Naive thymus-derived CD4-positive, alpha-beta T cell (primary cell): ENCODE measurements around the gene RELL1. TPM values are rescaled to one million over a fixed set of nuclear protein-coding genes. Genes with fewer than 3 reads are reported as not detected.

Experiments
- ATAC-seq: fragments of 150-1000 bp; cut with Tn5 transposase; 2 replicates; pipeline ENCODE4 v1.10.0; 2021; ENCODE audit warnings: mild to moderate bottlenecking, moderate library complexity
- CTCF ChIA-PET: fragments of 350-600 bp; sonication (Branson Sonifier 250); formaldehyde crosslinking; loops from one replicate; lab custom pipeline; 2021; ENCODE audit warnings: antibody characterized with exemption; lab: Charles Lee
- POLR2A ChIA-PET: fragments of 350-600 bp; sonication (Branson Sonifier 250); formaldehyde crosslinking; loops from one replicate; lab custom pipeline; 2021; ENCODE audit warnings: antibody characterized with exemption, inconsistent platforms; lab: Charles Lee
- DNase-seq, 9 donors: peaks; one replicate each; pipeline versions ENCODE4 v3.0.0 to v3.0.0-alpha.2; 2020 to 2022; ENCODE audit warnings: mixed read lengths in 1 of 9
- H3K27ac ChIP-seq: one replicate; pipeline ENCODE4 v1.7.0; 2013; ENCODE audit warnings: mild to moderate bottlenecking, low read depth, low read length, moderate library complexity
- H3K27me3 ChIP-seq, 2 donors: one replicate each; pipeline ENCODE4 v1.7.0; 2013; ENCODE audit warnings: low read length in 2 of 2, mild to moderate bottlenecking in 2 of 2, moderate library complexity in 2 of 2; ENCODE audit not compliant: control insufficient read depth in 2 of 2, insufficient read depth in 2 of 2
- H3K36me3 ChIP-seq, 3 experiments: 1 replicate in 2 of 3; 2 replicates in 1 of 3; pipeline ENCODE4 v1.7.0; 2013; ENCODE audit warnings: low read length in 3 of 3, mild to moderate bottlenecking in 3 of 3, moderate library complexity in 1 of 3; ENCODE audit not compliant: insufficient read depth in 3 of 3, control insufficient read depth in 2 of 3
- H3K4me1 ChIP-seq, 2 donors: one replicate each; pipeline ENCODE4 v1.7.0; 2013; ENCODE audit warnings: low read length in 2 of 2, mild to moderate bottlenecking in 2 of 2, moderate library complexity in 1 of 2; ENCODE audit not compliant: control insufficient read depth in 2 of 2, insufficient read depth in 2 of 2
- H3K4me3 ChIP-seq: 2 replicates; pipeline ENCODE4 v1.7.0; 2013; ENCODE audit warnings: mild to moderate bottlenecking, low read length
- H3K9me3 ChIP-seq, 3 experiments: 1 replicate in 2 of 3; 2 replicates in 1 of 3; pipeline ENCODE4 v1.7.0; 2013; ENCODE audit warnings: low read length in 3 of 3; ENCODE audit not compliant: control insufficient read depth in 2 of 3
- H3K27ac Mint-ChIP-seq, 9 donors: one replicate each; pipeline ENCODE4 v1.8.0; 2020 to 2022; ENCODE audit warnings: mixed read lengths in 9 of 9, mild to moderate bottlenecking in 8 of 9, moderate library complexity in 5 of 9, inconsistent platforms in 2 of 9
- H3K27me3 Mint-ChIP-seq, 5 donors: one replicate each; pipeline ENCODE4 v1.8.0; 2021 to 2022; ENCODE audit warnings: mixed read lengths in 5 of 5, mild to moderate bottlenecking in 1 of 5
- H3K36me3 Mint-ChIP-seq, 5 donors: one replicate each; pipeline ENCODE4 v1.8.0; 2020 to 2022; ENCODE audit warnings: mixed read lengths in 5 of 5, mild to moderate bottlenecking in 3 of 5, inconsistent platforms in 1 of 5
- H3K4me1 Mint-ChIP-seq, 7 donors: one replicate each; pipeline ENCODE4 v1.8.0; 2020 to 2022; ENCODE audit warnings: mixed read lengths in 7 of 7, mild to moderate bottlenecking in 3 of 7, inconsistent platforms in 1 of 7
- H3K4me3 Mint-ChIP-seq, 10 donors: one replicate each; pipeline ENCODE4 v1.8.0; 2020 to 2022; ENCODE audit warnings: mild to moderate bottlenecking in 10 of 10, mixed read lengths in 10 of 10, moderate library complexity in 6 of 10, inconsistent platforms in 2 of 10
- H3K9me3 Mint-ChIP-seq, 11 donors: one replicate each; pipeline ENCODE4 v1.8.0; 2020 to 2022; ENCODE audit warnings: mixed read lengths in 11 of 11, mild to moderate bottlenecking in 4 of 11, inconsistent platforms in 1 of 11, moderate library complexity in 1 of 11
- intact Hi-C, 2 donors: fragments of 100-400 bp; cut with micrococcal nuclease; formaldehyde crosslinking; loops; one replicate each; pipeline ENCODE4 v1.15.1; 2023
- polyA plus RNA-seq, 2 donors: library from polyadenylated mRNA; unstranded; fragments of 300-500 nt; fragmentation: Illumina TruSeq; gene quantifications; one replicate each; pipeline ENCODE4 v1.2.3, GENCODE V29; 2021
- total RNA-seq, 6 experiments: library from RNA in 5 of 6; stranded (reverse) in 5 of 6; gene quantifications; 1 replicate in 5 of 6; 2 replicates in 1 of 6; pipeline ENCODE4 v1.2.3 and lab custom pipeline; 2021 to 2026

RELL1 gene
- total and polyA plus RNA-seq, 7 experiments from 2014 or later, result 4.8 to 35.2 (median 27.1) TPM

GRCh38 chr4:37641886-37642849 is 44.0 kb downstream of the RELL1 start:
- ATAC-seq (no peak), DNase-seq (no peak)
- Histone ChIP-seq H3K4me1 (no peaks in the 10 kb centered on the region), H3K27me3 (no peaks in the 10 kb centered on the region), H3K9me3 (no peaks in the 10 kb centered on the region), H3K4me3 (no peak overlapping the region), H3K36me3 (peaks cover 0 to 16% (median 7%) of the 10 kb centered on the region in 3 experiments), H3K27ac (no peak overlapping the region)
- H3K9me3 Mint-ChIP-seq, result no peaks in the 10 kb centered on the region
- peaks cover 3 to 46% (median 25%) of the 10 kb centered on the region in 5 donors for H3K36me3 Mint-ChIP-seq
- ChIA-PET CTCF (interaction anchor here (1.2 kb wide), 1 partner anchor 16 kb away, joined by 5 read pairs; no protein-coding TSS in a partner anchor), POLR2A (no interaction called here)
- H3K27ac Mint-ChIP-seq, result peak overlapping the region in 1 of 9 donors; percentile 45
- peaks cover 0 to 19% (median 0%) of the 10 kb centered on the region in 7 donors for H3K4me1 Mint-ChIP-seq
- intact Hi-C loops, result loop anchor here (5.0 kb wide), 2 partner anchors 40 to 45 kb away; partner anchors contain the start of gene RELL1 (in 1 of the 2)
- no peak overlapping the region for H3K4me3 Mint-ChIP-seq
- H3K27me3 Mint-ChIP-seq, result no peaks in the 10 kb centered on the region

DNA sequence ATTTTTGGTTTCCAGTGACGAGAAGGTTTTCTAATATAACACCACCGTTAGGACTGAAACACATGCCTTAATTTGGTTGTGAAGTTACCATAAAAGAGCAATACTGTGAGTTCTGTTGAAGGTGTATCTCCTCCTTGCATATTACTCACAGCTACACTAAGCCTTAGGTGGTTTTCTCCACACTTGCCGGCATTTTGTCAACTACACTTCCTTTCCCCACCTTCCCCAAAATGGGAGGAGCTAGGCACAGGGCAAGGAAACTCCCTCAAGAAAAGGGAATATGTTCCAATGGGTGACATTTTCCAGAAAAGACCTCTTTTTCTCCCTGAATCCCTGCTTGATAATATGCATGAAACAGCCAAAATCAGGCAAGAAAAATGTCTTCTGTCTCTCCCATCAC is 44.8 kb downstream of the RELL1 start:
- Histone ChIP-seq H3K27me3 (no peaks in the 10 kb centered on the region), H3K4me3 (no peak overlapping the region), H3K4me1 (no peaks in the 10 kb centered on the region), H3K36me3 (peaks cover 0 to 13% (median 7%) of the 10 kb centered on the region in 3 experiments), H3K9me3 (no peaks in the 10 kb centered on the region), H3K27ac (no peak overlapping the region)
- intact Hi-C loops, result loop anchor here (5.0 kb wide), 2 partner anchors 41 to 46 kb away; partner anchors contain the start of gene RELL1 (in 1 of the 2)
- no peaks in the 10 kb centered on the region for H3K9me3 Mint-ChIP-seq
- ChIA-PET POLR2A (no interaction called here), CTCF (interaction anchor here (1.2 kb wide), 1 partner anchor 17 kb away, joined by 5 read pairs; no protein-coding TSS in a partner anchor)
- ATAC-seq, result no peak
- H3K36me3 Mint-ChIP-seq, result peaks cover 3 to 46% (median 26%) of the 10 kb centered on the region in 5 donors
- DNase-seq, result no peak
- H3K27me3 Mint-ChIP-seq, result no peaks in the 10 kb centered on the region
- peak overlapping the region in 1 of 9 donors; percentile 45 for H3K27ac Mint-ChIP-seq
- peaks cover 0 to 19% (median 0%) of the 10 kb centered on the region in 7 donors for H3K4me1 Mint-ChIP-seq
- H3K4me3 Mint-ChIP-seq, result no peak overlapping the region

- Histone ChIP-seq H3K27ac (no peak overlapping the region), H3K9me3 (no peaks in the 10 kb centered on the region), H3K4me1 (no peaks in the 10 kb centered on the region), H3K4me3 (no peak overlapping the region), H3K27me3 (no peaks in the 10 kb centered on the region), H3K36me3 (peaks cover 0 to 6% (median 4%) of the 10 kb centered on the region in 3 experiments)
- ATAC-seq, result no peak
- H3K4me3 Mint-ChIP-seq, result no peak overlapping the region
- no peak overlapping the region for H3K27ac Mint-ChIP-seq
- peaks cover 0 to 19% (median 0%) of the 10 kb centered on the region in 7 donors for H3K4me1 Mint-ChIP-seq
- ChIA-PET POLR2A (no interaction called here), CTCF (no interaction called here)
- no peaks in the 10 kb centered on the region for H3K9me3 Mint-ChIP-seq
- no peak for DNase-seq
- intact Hi-C loops, result loop anchor here (5.0 kb wide), 2 partner anchors 43 to 48 kb away; partner anchors contain the start of gene RELL1 (in 1 of the 2)
- H3K36me3 Mint-ChIP-seq, result peaks cover 8 to 40% (median 26%) of the 10 kb centered on the region in 5 donors
- no peaks in the 10 kb centered on the region for H3K27me3 Mint-ChIP-seq
These were observed 46.5 kb downstream of the RELL1 start for GRCh38 chr4:37639551-37640285.

- H3K36me3 Mint-ChIP-seq, result peaks cover 16 to 59% (median 45%) of the 10 kb centered on the region in 5 donors
- no peak overlapping the region for H3K27ac ChIP-seq
- no peak overlapping the region for H3K4me3 ChIP-seq
- H3K9me3 ChIP-seq, result no peaks in the 10 kb centered on the region
- intact Hi-C loops, result no loop called here
- ATAC-seq (no peak), DNase-seq (no peak)
- CTCF ChIA-PET, result no interaction called here
- no peak overlapping the region for H3K4me3 Mint-ChIP-seq
- POLR2A ChIA-PET, result no interaction called here
- H3K27me3 ChIP-seq, result no peaks in the 10 kb centered on the region
- H3K4me1 ChIP-seq, result no peaks in the 10 kb centered on the region
- no peaks in the 10 kb centered on the region for H3K9me3 Mint-ChIP-seq
- peaks cover 0 to 13% (median 0%) of the 10 kb centered on the region in 7 donors for H3K4me1 Mint-ChIP-seq
- H3K27me3 Mint-ChIP-seq, result no peaks in the 10 kb centered on the region
- H3K36me3 ChIP-seq, result peaks cover 0 to 32% (median 13%) of the 10 kb centered on the region in 3 experiments
- no peak overlapping the region for H3K27ac Mint-ChIP-seq
These were observed 51.0 kb downstream of the RELL1 start for GRCh38 chr4:37635155-37635554.

- CTCF ChIA-PET, result no interaction called here
- Histone ChIP-seq H3K27ac (no peak overlapping the region), H3K4me1 (no peaks in the 10 kb centered on the region), H3K9me3 (no peaks in the 10 kb centered on the region), H3K27me3 (no peaks in the 10 kb centered on the region), H3K4me3 (no peak overlapping the region), H3K36me3 (peaks cover 0 to 38% (median 13%) of the 10 kb centered on the region in 3 experiments)
- H3K27me3 Mint-ChIP-seq, result no peaks in the 10 kb centered on the region
- no peak for DNase-seq
- POLR2A ChIA-PET, result interaction anchor here (0.7 kb wide), 1 partner anchor 18 kb away, joined by 3 read pairs; no protein-coding TSS in a partner anchor
- no peaks in the 10 kb centered on the region for H3K9me3 Mint-ChIP-seq
- peaks cover 21 to 63% (median 51%) of the 10 kb centered on the region in 5 donors for H3K36me3 Mint-ChIP-seq
- no peak overlapping the region for H3K27ac Mint-ChIP-seq
- no peak for ATAC-seq
- no peak overlapping the region for H3K4me3 Mint-ChIP-seq
- intact Hi-C loops, result no loop called here
- peaks cover 0 to 7% (median under 1%) of the 10 kb centered on the region in 7 donors for H3K4me1 Mint-ChIP-seq
These were observed 52.0 kb downstream of the RELL1 start for GRCh38 chr4:37634180-37634579.

DNA sequence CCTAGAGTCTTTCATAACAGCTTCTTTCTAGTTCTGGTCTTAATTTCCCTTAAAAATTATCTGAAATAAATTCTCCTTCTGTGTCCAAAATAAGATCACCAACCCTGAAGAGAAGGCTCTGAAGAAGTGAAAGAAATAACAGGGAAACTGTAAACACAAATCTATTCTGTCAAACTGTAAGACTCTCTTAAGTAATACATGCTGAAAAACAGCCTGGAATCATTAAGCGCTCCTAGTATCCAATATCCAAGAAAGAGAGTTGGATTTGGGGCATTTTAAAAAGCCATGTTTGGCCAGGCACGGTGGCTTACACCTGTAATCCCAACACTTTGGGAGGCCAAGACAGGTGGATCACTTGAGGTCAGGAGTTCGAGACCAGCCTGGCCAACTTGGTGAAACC is 53.3 kb downstream of the RELL1 start:
- ChIA-PET POLR2A (no interaction called here), CTCF (no interaction called here)

More for the DNA sequence above, 53.3 kb downstream of the RELL1 start:
- Mint-ChIP-seq H3K36me3 (peaks cover 28 to 72% (median 53%) of the 10 kb centered on the region in 5 donors), H3K9me3 (no peaks in the 10 kb centered on the region), H3K4me1 (peaks cover 0 to 7% (median 3%) of the 10 kb centered on the region in 7 donors), H3K27me3 (no peaks in the 10 kb centered on the region), H3K27ac (no peak overlapping the region), H3K4me3 (no peak overlapping the region)
- Histone ChIP-seq H3K4me3 (no peak overlapping the region), H3K27ac (no peak overlapping the region), H3K36me3 (peaks cover 0 to 43% (median 13%) of the 10 kb centered on the region in 3 experiments), H3K4me1 (no peaks in the 10 kb centered on the region), H3K9me3 (no peaks in the 10 kb centered on the region), H3K27me3 (no peaks in the 10 kb centered on the region)
- intact Hi-C loops, result no loop called here
- DNase-seq, result no peak
- no peak for ATAC-seq
